Aorta (tissue), 5 donors: ENCODE measurements around the gene CACNB1. TPM values are rescaled to one million over a fixed set of nuclear protein-coding genes. Genes with fewer than 3 reads are reported as not detected.
"Not testable (repeated sequence)": the region's sequence is repeated elsewhere in the genome, so short reads cannot be mapped to it uniquely, and the experiment has no call there.

Source experiments
- ATAC-seq: fragments of 200-7000 bp; cut with Tn5 transposase; one replicate; pipeline ENCODE4 v1.9.1; 2022; ENCODE audit warnings: moderate library complexity; ENCODE audit not compliant: low FRiP score
- DNase-seq, 2 donors: peaks; one replicate each; pipeline ENCODE4 v3.0.0-alpha.2; 2020
- H3K27ac ChIP-seq, 2 donors: one replicate each; pipeline ENCODE4 v1.5.1; 2013; ENCODE audit warnings: low read length in 2 of 2, mild to moderate bottlenecking in 2 of 2, moderate library complexity in 2 of 2, control low read depth in 1 of 2, inconsistent platforms in 1 of 2, low read depth in 1 of 2
- H3K27me3 ChIP-seq, 2 donors: one replicate each; pipeline ENCODE4 v1.6.1; 2013; ENCODE audit warnings: control low read depth in 1 of 2, low read length in 1 of 2, mild to moderate bottlenecking in 1 of 2, moderate library complexity in 1 of 2; ENCODE audit not compliant: insufficient read depth in 2 of 2, control insufficient read depth in 1 of 2
- H3K36me3 ChIP-seq, 2 donors: one replicate each; pipeline ENCODE4 v1.6.1; 2013; ENCODE audit warnings: control low read depth in 1 of 2, low read length in 1 of 2, mild to moderate bottlenecking in 1 of 2; ENCODE audit not compliant: insufficient read depth in 2 of 2, control insufficient read depth in 1 of 2
- H3K4me1 ChIP-seq, 2 donors: one replicate each; pipeline ENCODE4 v1.6.1; 2013; ENCODE audit warnings: low read length in 2 of 2, control low read depth in 1 of 2, mild to moderate bottlenecking in 1 of 2, moderate library complexity in 1 of 2; ENCODE audit not compliant: insufficient read depth in 2 of 2, control insufficient read depth in 1 of 2
- H3K4me3 ChIP-seq, 2 donors: one replicate each; pipeline ENCODE4 v1.5.1; 2013; ENCODE audit warnings: low read length in 2 of 2, control low read depth in 1 of 2, mild to moderate bottlenecking in 1 of 2
- H3K9me3 ChIP-seq: one replicate; pipeline ENCODE4 v1.6.1; 2013; ENCODE audit warnings: mild to moderate bottlenecking, low read length; ENCODE audit not compliant: control insufficient read depth
- WGBS, 2 donors: extraction: QIAGEN DNeasy Blood & Tissue Kit; methylation state at CpG; one replicate each; pipeline ENCODE4 v1.1.7; 2013; 5-methylcytosine and 5-hydroxymethylcytosine counted together
- intact Hi-C, 2 donors: fragments of 100-400 bp; cut with DNase I; formaldehyde crosslinking; loops; one replicate each; pipeline versions ENCODE4 v1.14.2 to v1.15.0; 2022
- polyA plus RNA-seq, 2 donors: library from polyadenylated mRNA; stranded (reverse); fragments of 200-250 nt; gene quantifications; one replicate each; pipeline ENCODE4 v1.2.3, GENCODE V29; 2013
- total RNA-seq, 2 donors: library from RNA; stranded (reverse); fragmentation: NEBNext Ultra II Directional; extraction: Animal tissue kit (Norgen Biotek cat#: 25700); gene quantifications; one replicate each; pipeline ENCODE4 v1.2.1, GENCODE V29; 2021
- donor health status: healthy with polysubstance abuse.
- donor health status: Bipolar disorder and iron deficiency.
- donor health status: DM: no; HTN: no; CAD: no.
- donor health status: DM: no; HTN: no; CAD: no.
- donor health status: DM: yes; HTN: yes; CAD: no.

CACNB1 gene
- total and polyA plus RNA-seq, 4 donors, result 1.9 to 50.6 (median 30.6) TPM

DNA sequence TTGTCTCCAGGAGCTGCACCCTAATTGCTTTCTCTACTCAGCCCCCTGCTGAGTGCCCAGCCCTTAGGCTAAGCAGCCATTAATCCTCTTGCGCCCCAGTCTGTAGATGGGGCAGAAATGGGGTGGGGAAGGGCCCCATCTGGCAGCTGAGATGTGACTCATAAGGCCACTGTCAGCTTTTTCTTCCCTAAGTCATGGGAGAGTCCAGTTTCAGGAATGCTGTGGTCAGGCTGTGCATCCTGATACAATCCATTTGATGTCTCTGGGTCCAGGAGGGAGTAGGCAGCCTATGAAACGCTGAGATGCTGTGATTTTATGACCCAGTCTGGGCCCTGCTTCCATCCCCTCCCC, 58.3 kb downstream of the CACNB1 start:
- intact Hi-C loops, result no loop called here
- no peaks in the 10 kb centered on the region for H3K27me3 ChIP-seq
- H3K27ac ChIP-seq, result no peak overlapping the region
- no peaks in the 10 kb centered on the region for H3K4me1 ChIP-seq
- no peak for ATAC-seq
- DNase-seq, result no peak
- H3K4me3 ChIP-seq, result no peak overlapping the region
- 89 to 91% methylated on average over 2 of the region's 2 CpGs for WGBS, 2 donors
- no peaks in the 10 kb centered on the region for H3K36me3 ChIP-seq
- no peaks in the 10 kb centered on the region for H3K9me3 ChIP-seq

DNA sequence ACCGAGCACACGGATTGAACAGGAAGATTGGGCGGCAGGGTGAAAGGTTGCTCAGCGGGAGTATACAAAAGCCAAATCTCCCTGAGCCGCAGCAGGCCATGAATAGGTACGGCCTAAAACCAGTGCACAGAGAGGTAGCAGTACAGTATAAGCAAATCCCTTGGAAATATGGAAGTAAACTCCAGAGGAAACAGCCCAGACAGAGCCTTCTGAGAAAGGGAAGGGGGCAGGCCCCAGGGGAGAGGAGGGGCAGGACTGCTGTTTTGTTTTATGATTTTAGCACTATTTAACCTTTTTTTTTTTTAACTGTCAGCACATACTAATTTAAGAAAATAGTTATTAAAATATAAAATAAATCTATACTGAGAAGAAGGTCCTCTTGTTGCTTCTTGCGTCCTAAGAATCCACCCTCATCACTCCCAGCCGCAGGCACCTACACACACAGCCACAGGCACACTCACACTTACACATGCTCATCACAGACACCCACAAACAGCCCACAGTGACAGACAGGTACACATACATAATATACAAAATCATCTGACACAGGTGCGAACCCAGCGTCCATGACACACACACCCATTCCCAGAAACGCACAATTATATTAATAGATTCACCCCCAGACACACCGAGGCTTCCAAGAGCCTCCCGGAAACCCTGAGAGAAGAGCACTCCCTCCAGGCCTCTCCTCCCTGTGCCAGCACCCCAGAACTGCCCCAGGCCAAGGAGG, 58.9 kb downstream of the CACNB1 start:
- no peak for DNase-seq
- WGBS, 2 donors, result 90 to 93% methylated on average over 13 of the region's 13 CpGs
- H3K27me3 ChIP-seq, result no peaks in the 10 kb centered on the region
- H3K4me3 ChIP-seq, result no peak overlapping the region
- no peaks in the 10 kb centered on the region for H3K36me3 ChIP-seq
- H3K27ac ChIP-seq, result no peak overlapping the region
- ATAC-seq, result no peak
- no peaks in the 10 kb centered on the region for H3K4me1 ChIP-seq
- H3K9me3 ChIP-seq, result no peaks in the 10 kb centered on the region
- intact Hi-C loops, result no loop called here

DNA sequence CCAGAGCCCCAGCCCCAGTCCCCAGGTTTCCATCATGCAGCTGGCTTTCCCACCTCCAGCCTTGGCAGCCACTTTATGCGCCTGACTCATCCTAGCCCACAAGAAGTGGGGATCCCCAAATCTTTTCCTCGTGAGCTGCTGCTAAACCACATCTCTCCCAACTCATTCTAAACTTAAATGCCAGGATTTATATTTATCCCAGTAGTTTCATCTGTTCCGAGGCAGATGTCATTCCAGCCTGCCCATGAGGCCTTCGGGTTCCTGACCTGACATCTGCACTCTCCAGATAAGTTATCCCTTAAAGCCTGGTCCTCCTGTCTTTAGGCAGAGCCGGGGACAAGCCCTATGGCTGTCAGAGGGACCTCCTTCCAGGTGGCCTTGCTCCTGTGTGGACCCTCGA, 62.6 kb downstream of the CACNB1 start:
- ATAC-seq (no peak), DNase-seq (no peak)
- Histone ChIP-seq H3K27me3 (no peaks in the 10 kb centered on the region), H3K4me1 (no peaks in the 10 kb centered on the region), H3K27ac (no peak overlapping the region), H3K36me3 (no peaks in the 10 kb centered on the region), H3K4me3 (no peak overlapping the region), H3K9me3 (no peaks in the 10 kb centered on the region)
- intact Hi-C loops, result no loop called here
- 87 to 92% methylated on average over 6 of the region's 6 CpGs for WGBS, 2 donors

DNA sequence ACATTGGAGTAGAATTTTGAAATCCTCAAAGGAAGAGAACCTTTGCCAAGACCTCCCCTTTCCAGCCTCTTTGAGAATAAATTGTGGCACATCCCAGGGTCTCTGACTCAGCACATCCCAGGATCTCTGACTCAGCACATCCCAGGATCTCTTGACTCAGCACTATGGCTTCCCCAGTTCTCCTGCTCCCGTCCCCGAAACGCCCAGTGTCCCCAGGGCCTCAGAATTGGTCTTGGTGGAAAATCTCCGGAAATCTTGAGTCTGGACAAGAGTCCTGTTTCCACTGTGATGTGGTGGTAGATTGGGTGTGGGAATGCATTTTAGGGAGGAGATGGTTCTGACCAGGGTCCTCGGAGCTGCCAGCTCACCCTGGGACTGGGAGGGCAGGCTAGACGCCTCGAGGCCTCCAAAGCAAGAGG, 65.3 kb downstream of the CACNB1 start:
- DNase-seq, result no peak
- no peaks in the 10 kb centered on the region for H3K27me3 ChIP-seq
- H3K36me3 ChIP-seq, result no peaks in the 10 kb centered on the region
- H3K4me1 ChIP-seq, result no peaks in the 10 kb centered on the region
- H3K4me3 ChIP-seq, result no peak overlapping the region
- peak; percentile 71 for ATAC-seq
- H3K9me3 ChIP-seq, result no peaks in the 10 kb centered on the region
- no peak overlapping the region for H3K27ac ChIP-seq
- intact Hi-C loops, result no loop called here
- WGBS, 2 donors, result 86% methylated on average over 7 of the region's 7 CpGs

DNA sequence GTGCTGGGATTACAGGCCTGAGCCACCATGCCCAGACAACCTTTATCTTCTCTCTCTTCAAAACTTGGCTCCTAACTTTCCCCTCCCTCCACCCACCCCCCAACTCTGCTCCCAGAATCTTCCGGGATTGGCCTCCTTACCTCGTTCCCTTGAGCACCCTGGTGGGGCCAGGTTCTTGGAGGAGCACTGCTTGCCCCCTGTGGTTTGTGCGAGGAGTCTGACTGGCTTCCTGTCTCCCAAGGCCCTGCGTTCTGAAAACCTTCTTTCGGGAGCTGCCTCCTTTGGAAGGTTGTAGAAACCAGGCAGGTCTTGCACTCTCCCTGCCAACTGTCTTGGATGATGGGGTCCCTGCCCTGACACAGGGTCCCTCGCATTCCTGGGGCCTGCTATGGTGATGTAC, 65.9 kb downstream of the CACNB1 start:
- H3K27me3 ChIP-seq, result no peaks in the 10 kb centered on the region
- no peak overlapping the region for H3K4me3 ChIP-seq
- DNase-seq (no peak), ATAC-seq (no peak)
- H3K36me3 ChIP-seq, result no peaks in the 10 kb centered on the region
- H3K27ac ChIP-seq, result no peak overlapping the region
- intact Hi-C loops, result no loop called here
- 87 to 88% methylated on average over 6 of the region's 6 CpGs for WGBS, 2 donors
- H3K4me1 ChIP-seq, result no peaks in the 10 kb centered on the region
- H3K9me3 ChIP-seq, result no peaks in the 10 kb centered on the region

DNA sequence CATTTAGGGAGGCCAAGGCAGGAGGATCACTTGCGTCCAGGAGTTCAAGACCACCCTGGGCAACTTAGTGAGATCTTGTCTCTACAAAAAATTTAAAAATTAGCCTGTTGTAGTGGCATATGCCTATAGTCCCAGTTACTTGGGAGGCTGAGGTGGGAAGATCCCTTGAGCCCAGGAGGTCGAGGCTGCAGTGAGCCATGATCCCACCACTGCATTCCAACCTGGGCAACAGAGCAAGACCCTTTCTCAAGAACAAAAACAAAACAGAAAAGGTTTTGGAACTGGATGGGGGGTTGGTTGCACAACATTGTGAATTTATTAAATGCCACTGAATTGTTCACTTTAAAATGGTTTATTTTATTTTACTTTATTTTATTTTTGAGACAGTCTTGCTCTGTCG, 67.3 kb downstream of the CACNB1 start:
- no peak overlapping the region for H3K27ac ChIP-seq
- 94 to 96% methylated on average over 3 of the region's 3 CpGs for WGBS, 2 donors
- no peak for DNase-seq
- no peak for ATAC-seq
- H3K9me3 ChIP-seq, result no peaks in the 10 kb centered on the region
- intact Hi-C loops, result no loop called here
- H3K27me3 ChIP-seq, result no peaks in the 10 kb centered on the region
- H3K4me3 ChIP-seq, result no peak overlapping the region
- no peaks in the 10 kb centered on the region for H3K4me1 ChIP-seq
- no peaks in the 10 kb centered on the region for H3K36me3 ChIP-seq

DNA sequence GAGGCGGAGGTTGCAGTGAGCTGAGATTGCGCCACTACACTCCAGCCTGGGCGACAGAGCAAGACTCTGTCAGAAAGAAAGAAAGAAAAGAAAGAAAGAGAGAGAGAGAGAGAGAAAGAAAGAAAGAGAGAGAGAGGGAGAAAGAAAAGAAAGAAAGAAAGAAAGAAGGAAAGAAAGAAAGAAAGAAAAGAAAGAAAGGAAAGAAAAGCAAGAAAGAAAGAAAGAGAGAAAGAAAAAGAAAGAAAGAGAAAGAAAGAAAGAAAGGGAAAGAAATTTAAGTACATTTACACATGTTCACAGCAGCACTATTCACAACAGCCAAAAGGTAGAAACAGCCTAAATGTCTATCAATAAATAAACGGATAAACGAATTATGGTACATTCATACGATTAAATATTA, 67.9 kb downstream of the CACNB1 start:
- not testable (repeated sequence) for DNase-seq, H3K9me3 ChIP-seq, H3K27ac ChIP-seq, H3K4me1 ChIP-seq, H3K36me3 ChIP-seq, ATAC-seq, H3K27me3 ChIP-seq, H3K4me3 ChIP-seq
- 82 to 96% methylated on average over 6 of the region's 6 CpGs for WGBS, 2 donors
- intact Hi-C loops, result loop anchor here in 1 of 2 donors (10.0 kb wide), 1 partner anchor 105 kb away; no protein-coding TSS in a partner anchor

DNA sequence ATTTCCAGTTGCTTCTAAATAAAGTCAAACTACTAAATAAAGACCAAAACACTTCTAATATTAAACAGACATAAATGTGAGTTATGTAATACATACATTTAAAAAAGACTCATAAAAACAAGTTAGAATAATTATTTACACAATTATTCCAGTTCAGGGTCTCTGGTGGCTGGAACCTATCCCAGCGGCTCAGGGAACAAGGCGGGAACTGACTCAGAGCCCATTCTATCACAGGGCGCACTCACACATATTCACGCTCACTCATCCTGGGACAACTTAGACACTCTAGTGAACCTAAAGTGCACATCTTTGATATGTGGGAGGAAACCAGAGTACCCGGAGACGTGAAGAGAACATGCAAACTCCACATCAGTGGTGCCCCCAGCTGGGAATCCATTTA, 71.0 kb downstream of the CACNB1 start:
- Histone ChIP-seq H3K4me1 (no peaks in the 10 kb centered on the region), H3K27me3 (no peaks in the 10 kb centered on the region), H3K4me3 (no peak overlapping the region), H3K36me3 (no peaks in the 10 kb centered on the region), H3K9me3 (no peaks in the 10 kb centered on the region), H3K27ac (no peak overlapping the region)
- ATAC-seq (no peak), DNase-seq (no peak)
- 75 to 96% methylated on average over 6 of the region's 6 CpGs for WGBS, 2 donors
- intact Hi-C loops, result loop anchor here in 1 of 2 donors (10.0 kb wide), 1 partner anchor 102 kb away; no protein-coding TSS in a partner anchor

DNA sequence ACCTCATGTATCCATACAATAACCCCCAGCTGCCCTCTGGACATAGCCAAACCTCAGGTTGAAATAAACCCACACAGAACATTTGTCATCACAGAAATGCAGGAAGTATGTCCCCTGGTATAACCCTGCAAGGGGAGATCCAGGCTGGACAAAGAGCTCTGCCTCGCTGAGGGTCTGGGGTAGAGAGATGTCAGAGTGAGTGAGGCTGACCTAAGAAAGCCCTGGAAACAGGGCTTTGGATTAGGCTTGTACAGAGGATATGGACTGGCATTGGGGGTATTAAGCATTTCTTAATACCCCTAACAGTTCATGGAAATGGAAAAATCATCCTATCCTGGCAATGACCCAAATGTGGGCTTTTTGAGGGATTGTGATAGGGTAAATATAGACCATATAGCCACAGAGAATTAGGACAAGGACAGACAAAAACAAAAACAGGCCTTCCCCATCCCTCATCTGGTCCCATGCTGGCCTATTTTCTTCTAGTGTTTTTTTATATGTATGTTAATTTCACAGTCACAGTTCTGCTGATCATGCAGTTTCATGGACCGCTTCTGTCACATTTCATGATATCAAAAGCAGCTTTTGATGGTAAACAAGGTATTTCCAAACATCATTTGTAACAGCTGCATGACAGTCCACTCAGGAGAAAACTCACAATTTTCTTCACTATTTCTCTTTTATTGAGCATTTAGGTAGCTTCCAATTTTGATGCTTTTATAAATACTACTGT, 72.2 kb downstream of the CACNB1 start:
- Histone ChIP-seq H3K4me3 (no peak overlapping the region), H3K9me3 (no peaks in the 10 kb centered on the region), H3K27me3 (no peaks in the 10 kb centered on the region), H3K36me3 (no peaks in the 10 kb centered on the region), H3K4me1 (no peaks in the 10 kb centered on the region), H3K27ac (no peak overlapping the region)
- WGBS, 2 donors, result 99 to 100% methylated on average over 2 of the region's 2 CpGs
- no peak for DNase-seq
- no peak for ATAC-seq
- intact Hi-C loops, result loop anchor here in 1 of 2 donors (10.0 kb wide), 1 partner anchor 101 kb away; no protein-coding TSS in a partner anchor
